Endothelial cell of umbilical vein (primary cell): ENCODE measurements around the gene PRLHR. TPM values are rescaled to one million over a fixed set of nuclear protein-coding genes. Genes with fewer than 3 reads are reported as not detected.

Experiments used
- BruUV-seq: library from RNA; stranded (reverse); fragments of 400-500 nt; replicated peaks from 2 replicates; lab custom pipeline; 2021; lab: Mats Ljungman, UMichigan
- CTCF ChIA-PET: fragments of 300-600, 350-600 bp; sonication (Branson Sonifier 250); formaldehyde crosslinking; loops from one replicate; lab custom pipeline; 2021; ENCODE audit warnings: antibody characterized with exemption, inconsistent platforms; lab: Charles Lee
- POLR2A ChIA-PET: fragments of 300-600, 350-600 bp; sonication (Branson Sonifier 250); formaldehyde crosslinking; loops from one replicate; lab custom pipeline; 2021; ENCODE audit warnings: antibody characterized with exemption, inconsistent platforms; lab: Charles Lee
- DNase-seq: peaks from one replicate; pipeline ENCODE4 v3.0.0-alpha.2; 2011; ENCODE audit warnings: low read depth, low spot score
- FAIRE-seq: peaks from 2 replicates; lab custom pipeline; 2011; peaks lifted over from hg19 to GRCh38; lab: Jason Lieb, UNC
- H2AFZ ChIP-seq: 2 replicates; pipeline ENCODE4 v1.6.0; 2012; ENCODE audit warnings: low read depth, low read length, control low read depth, inconsistent platforms
- H3K27ac ChIP-seq: 2 replicates; pipeline ENCODE4 v1.5.1; 2011; ENCODE audit warnings: low read depth, mild to moderate bottlenecking, control low read depth, low read length, moderate library complexity; ENCODE audit not compliant: insufficient read depth
- H3K27me3 ChIP-seq, 2 experiments: 2 replicates each; pipeline versions ENCODE4 v1.6.0 to v1.6.1; 2011; ENCODE audit warnings: low read length in 2 of 2, mixed read lengths in 1 of 2; ENCODE audit not compliant: control insufficient read depth in 2 of 2, insufficient read depth in 2 of 2
- H3K36me3 ChIP-seq, 2 experiments: 2 replicates in 1 of 2; 3 replicates in 1 of 2; pipeline ENCODE4 v1.5.1; 2011; ENCODE audit warnings: low read length in 2 of 2, mild to moderate bottlenecking in 1 of 2, moderate library complexity in 1 of 2; ENCODE audit not compliant: control insufficient read depth in 2 of 2, insufficient read depth in 2 of 2; ENCODE audit errors: extremely low read depth in 1 of 2
- H3K4me1 ChIP-seq: 3 replicates; pipeline ENCODE4 v1.5.1; 2011; ENCODE audit warnings: mild to moderate bottlenecking, low read length; ENCODE audit not compliant: control insufficient read depth, insufficient read depth; ENCODE audit errors: extremely low read depth
- H3K4me2 ChIP-seq: 2 replicates; pipeline ENCODE4 v1.6.1; 2011; ENCODE audit warnings: low read length, control low read depth, mixed read lengths; ENCODE audit not compliant: insufficient read depth
- H3K4me3 ChIP-seq, 3 experiments: fragments of 200-600 bp in 1 of 3; sonication (generic), shearing (Covaris generic) in 1 of 3; replicated peaks in 1 of 3; 2 replicates each; pipeline ENCODE4 v1.5.1; 2011 to 2016; ENCODE audit warnings: control low read depth in 3 of 3, low read length in 3 of 3, mild to moderate bottlenecking in 2 of 3, inconsistent platforms in 1 of 3, low read depth in 1 of 3, moderate library complexity in 1 of 3; ENCODE audit not compliant: insufficient read depth in 1 of 3
- H3K79me2 ChIP-seq: 2 replicates; pipeline ENCODE4 v1.6.0; 2012; ENCODE audit warnings: low read length, inconsistent platforms; ENCODE audit not compliant: control insufficient read depth, insufficient read depth
- H3K9ac ChIP-seq: replicated peaks from 2 replicates; pipeline ENCODE3; 2011; ENCODE audit warnings: low read length, control low read depth; ENCODE audit not compliant: insufficient read depth; ENCODE audit errors: extremely low read depth
- H3K9me1 ChIP-seq: replicated peaks from 3 replicates; pipeline ENCODE4 v1.6.0; 2011; ENCODE audit warnings: mild to moderate bottlenecking, low read length; ENCODE audit not compliant: control insufficient read depth, insufficient read depth; ENCODE audit errors: extremely low read depth
- H3K9me3 ChIP-seq: replicated peaks from 2 replicates; pipeline ENCODE4 v1.5.1; 2012; ENCODE audit warnings: low read length, inconsistent platforms; ENCODE audit not compliant: control insufficient read depth, insufficient read depth
- H4K20me1 ChIP-seq: replicated peaks from 2 replicates; pipeline ENCODE3; 2011; ENCODE audit warnings: mild to moderate bottlenecking, low read length; ENCODE audit not compliant: control insufficient read depth, insufficient read depth; ENCODE audit errors: extremely low read depth
- JUN ChIP-seq: IDR thresholded peaks from 2 replicates; pipeline ENCODE4 v1.6.1; 2011; ENCODE audit warnings: borderline replicate concordance, low read depth; ENCODE audit not compliant: insufficient read length, insufficient read depth
- MYC ChIP-seq: IDR thresholded peaks from one replicate; pipeline ENCODE4 v1.6.1; 2011; ENCODE audit warnings: mild to moderate bottlenecking, low read depth, low read length
- POLR2AphosphoS5 ChIP-seq: IDR thresholded peaks from 2 replicates; pipeline ENCODE4 v1.6.1; 2012; ENCODE audit warnings: low read depth, mild to moderate bottlenecking, control low read depth, low read length, moderate library complexity; ENCODE audit not compliant: insufficient read depth
- dilution Hi-C: fragments of 300-500 bp; cut with MboI; formaldehyde crosslinking; loops from one replicate; pipeline ENCODE4 v1.15.0; 2019; ENCODE audit warnings: low sequenced_read_pairs; ENCODE audit not compliant: extremely low pct_ligation_motif_present
- intact Hi-C: fragments of 100-400 bp; cut with micrococcal nuclease; formaldehyde crosslinking; loops from one replicate; pipeline ENCODE4 v1.10.0; 2022
- polyA plus RNA-seq, 4 experiments: library from polyadenylated mRNA; depleted of rRNA in 3 of 4; stranded (reverse) in 3 of 4; unstranded in 1 of 4; fragments of >200 nt; gene quantifications; 2 replicates each; pipeline versions ENCODE4 v1.2.1 to v1.2.3, GENCODE V29; 2011 to 2012; ENCODE audit warnings: missing spikeins in 1 of 4
- total RNA-seq: library from RNA; stranded (reverse); gene quantifications from 2 replicates; pipeline ENCODE4 v1.2.3, GENCODE V29; 2021

The PRLHR gene
- total and polyA plus RNA-seq, 2 donors (not counting 3 experiments of a cell fraction or from before 2014, with no cell fraction given) = not detected

DNA sequence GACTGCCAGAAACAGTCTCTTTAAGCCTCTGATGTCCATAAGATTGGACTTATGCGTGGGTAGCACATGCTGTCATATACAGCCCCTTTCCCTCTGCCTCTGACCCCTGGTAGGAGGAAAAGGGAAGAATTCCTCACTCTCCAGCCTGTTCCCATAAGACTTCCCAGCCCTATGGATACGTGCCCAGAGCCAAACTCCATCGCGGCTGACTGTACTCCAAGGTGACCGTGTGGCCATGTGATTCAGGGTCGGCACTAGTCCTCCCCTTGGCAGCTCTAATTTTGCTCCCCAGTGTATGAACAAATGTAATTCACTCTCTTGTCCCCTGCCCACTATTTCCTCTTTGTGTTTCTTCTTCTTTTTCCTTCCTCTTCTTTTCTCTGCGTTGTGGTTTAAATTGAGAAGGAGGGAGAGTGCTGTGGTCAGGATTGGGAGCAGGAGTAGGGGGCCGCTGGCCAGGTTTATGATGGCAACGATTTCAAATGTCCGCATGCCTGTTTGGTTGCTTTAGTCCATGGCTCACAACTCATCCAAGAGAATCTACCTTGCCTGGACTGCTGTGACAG lies 43.8 kb downstream of the PRLHR start:
- Histone ChIP-seq H3K9me1 (peaks cover 2% of the 10 kb centered on the region), H4K20me1 (no peaks in the 10 kb centered on the region), H3K4me3 (no peak overlapping the region), H3K27ac (no peak overlapping the region), H3K9ac (no peak overlapping the region), H2AFZ (no peak overlapping the region), H3K36me3 (no peaks in the 10 kb centered on the region), H3K4me1 (no peaks in the 10 kb centered on the region), H3K27me3 (peaks cover 0 to 3% of the 10 kb centered on the region in 2 experiments), H3K4me2 (no peak overlapping the region), H3K9me3 (no peaks in the 10 kb centered on the region), H3K79me2 (no peaks in the 10 kb centered on the region)
- BruUV-seq = no TSS peak
- dilution Hi-C loops = no loop called here
- FAIRE-seq (no peak), DNase-seq (no peak)
- intact Hi-C loops = no loop called here
- TF ChIP-seq POLR2AphosphoS5 = no peak
- ChIA-PET POLR2A (no interaction called here), CTCF (interaction anchor here (0.9 kb wide), 1 partner anchor 17 kb away, joined by 3 read pairs; no protein-coding TSS in a partner anchor)

DNA sequence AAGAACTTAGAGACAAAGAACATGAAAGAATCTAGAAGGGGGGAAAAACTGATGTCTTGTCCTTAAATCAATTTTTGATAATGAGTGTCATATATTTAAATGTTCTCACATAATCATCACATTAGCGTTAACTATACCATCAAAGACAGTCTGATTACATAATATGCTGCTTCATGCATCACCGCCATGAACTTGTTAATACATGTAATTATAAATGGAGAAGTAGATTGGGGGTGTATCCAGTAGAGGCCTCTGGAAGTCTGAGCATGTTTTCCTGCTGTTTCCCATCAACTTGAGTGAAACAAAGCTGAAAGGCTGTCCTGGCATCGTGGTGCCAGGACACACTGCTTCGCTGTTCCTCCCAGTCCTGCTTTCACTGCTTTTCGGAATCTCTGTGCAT lies 48.2 kb downstream of the PRLHR start:
- DNase-seq (no peak), FAIRE-seq (no peak)
- Histone ChIP-seq H4K20me1 (no peaks in the 10 kb centered on the region), H3K4me3 (no peak overlapping the region), H3K27ac (no peak overlapping the region), H3K9me1 (no peaks in the 10 kb centered on the region), H3K4me1 (no peaks in the 10 kb centered on the region), H3K9me3 (no peaks in the 10 kb centered on the region), H3K4me2 (no peak overlapping the region), H3K9ac (no peak overlapping the region), H3K27me3 (no peaks in the 10 kb centered on the region), H2AFZ (no peak overlapping the region), H3K79me2 (no peaks in the 10 kb centered on the region), H3K36me3 (no peaks in the 10 kb centered on the region)
- CTCF ChIA-PET = interaction anchor here (1.1 kb wide), 1 partner anchor 256 kb away, joined by 3 read pairs; no protein-coding TSS in a partner anchor
- no TSS peak for BruUV-seq
- TF ChIP-seq JUN = no peak
- no peak for TF ChIP-seq MYC
- POLR2A ChIA-PET = no interaction called here
- dilution Hi-C loops (no loop called here), intact Hi-C loops (no loop called here)
